D721Med (cell line): ENCODE results near the gene ZACN.

Source experiments
- DNase-seq: peaks from one replicate; pipeline ENCODE4 v3.0.0; 2011; ENCODE audit warnings: low spot score; ENCODE audit not compliant: insufficient read length
- FAIRE-seq: peaks from 2 replicates; lab custom pipeline; 2011; peaks lifted over from hg19 to GRCh38; lab: Jason Lieb, UNC
- TF ChIP-seq, protein P1 (sequence below): IDR thresholded peaks from 2 replicates; pipeline ENCODE4 v1.5.1; 2012; ENCODE audit warnings: mild to moderate bottlenecking, control low read depth; ENCODE audit not compliant: insufficient read depth; ENCODE audit errors: missing control alignments

Gene ZACN

DNA sequence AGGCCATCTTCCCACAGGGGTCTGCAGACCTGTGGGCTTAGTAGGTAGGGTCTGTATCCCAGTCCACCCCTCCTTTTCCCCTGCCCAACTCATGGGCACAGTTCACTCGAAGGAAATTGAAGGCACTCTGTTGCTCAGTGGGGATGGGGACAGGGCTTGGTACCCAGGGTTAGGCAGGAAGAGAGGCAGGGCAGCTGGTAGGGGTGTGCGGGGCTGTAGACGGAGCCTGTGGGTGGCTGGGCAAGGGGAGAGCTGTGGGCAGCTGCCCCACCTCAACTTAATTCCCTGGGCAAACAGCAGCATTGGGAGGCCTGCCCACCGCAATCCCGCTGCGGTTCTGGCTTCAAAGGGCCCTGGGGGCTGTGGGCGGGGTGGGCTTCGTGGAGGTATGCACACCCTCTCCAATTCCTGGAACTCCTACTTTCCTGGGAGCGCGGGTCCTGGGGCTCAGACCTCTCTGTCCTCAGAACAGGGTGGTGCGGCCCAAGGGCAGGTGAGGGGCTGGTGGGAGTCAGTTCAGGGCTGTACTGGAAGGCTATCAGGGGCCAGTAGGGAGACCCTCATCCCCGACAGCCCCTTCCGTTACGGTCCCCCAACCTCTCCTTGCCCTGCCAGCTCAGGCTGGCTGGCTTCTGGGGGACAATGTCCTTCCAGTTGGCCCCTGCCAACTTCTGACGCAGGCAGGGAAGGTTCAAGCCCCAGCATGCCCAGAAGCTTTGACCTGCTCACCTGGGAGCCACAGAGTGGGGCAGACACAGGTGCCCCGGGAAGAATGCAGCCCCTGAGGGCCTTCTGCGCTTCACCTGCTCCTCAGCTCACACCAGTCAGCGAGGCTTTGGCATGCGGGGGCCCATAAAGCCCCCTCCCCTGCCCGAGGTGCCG lies 53.0 kb downstream of the ZACN start:
- FAIRE-seq (no peak), DNase-seq (no peak)
- TF ChIP-seq, protein P1, sequence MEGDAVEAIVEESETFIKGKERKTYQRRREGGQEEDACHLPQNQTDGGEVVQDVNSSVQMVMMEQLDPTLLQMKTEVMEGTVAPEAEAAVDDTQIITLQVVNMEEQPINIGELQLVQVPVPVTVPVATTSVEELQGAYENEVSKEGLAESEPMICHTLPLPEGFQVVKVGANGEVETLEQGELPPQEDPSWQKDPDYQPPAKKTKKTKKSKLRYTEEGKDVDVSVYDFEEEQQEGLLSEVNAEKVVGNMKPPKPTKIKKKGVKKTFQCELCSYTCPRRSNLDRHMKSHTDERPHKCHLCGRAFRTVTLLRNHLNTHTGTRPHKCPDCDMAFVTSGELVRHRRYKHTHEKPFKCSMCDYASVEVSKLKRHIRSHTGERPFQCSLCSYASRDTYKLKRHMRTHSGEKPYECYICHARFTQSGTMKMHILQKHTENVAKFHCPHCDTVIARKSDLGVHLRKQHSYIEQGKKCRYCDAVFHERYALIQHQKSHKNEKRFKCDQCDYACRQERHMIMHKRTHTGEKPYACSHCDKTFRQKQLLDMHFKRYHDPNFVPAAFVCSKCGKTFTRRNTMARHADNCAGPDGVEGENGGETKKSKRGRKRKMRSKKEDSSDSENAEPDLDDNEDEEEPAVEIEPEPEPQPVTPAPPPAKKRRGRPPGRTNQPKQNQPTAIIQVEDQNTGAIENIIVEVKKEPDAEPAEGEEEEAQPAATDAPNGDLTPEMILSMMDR, result no peak
